NCI-H748 (cell line): ENCODE measurements around the gene MORC2.

Source experiments
- DNase-seq: peaks from one replicate; lab custom pipeline; 2025; ENCODE audit not compliant: unreplicated experiment; lab: John Stamatoyannopoulos, UW

The MORC2 gene

DNA sequence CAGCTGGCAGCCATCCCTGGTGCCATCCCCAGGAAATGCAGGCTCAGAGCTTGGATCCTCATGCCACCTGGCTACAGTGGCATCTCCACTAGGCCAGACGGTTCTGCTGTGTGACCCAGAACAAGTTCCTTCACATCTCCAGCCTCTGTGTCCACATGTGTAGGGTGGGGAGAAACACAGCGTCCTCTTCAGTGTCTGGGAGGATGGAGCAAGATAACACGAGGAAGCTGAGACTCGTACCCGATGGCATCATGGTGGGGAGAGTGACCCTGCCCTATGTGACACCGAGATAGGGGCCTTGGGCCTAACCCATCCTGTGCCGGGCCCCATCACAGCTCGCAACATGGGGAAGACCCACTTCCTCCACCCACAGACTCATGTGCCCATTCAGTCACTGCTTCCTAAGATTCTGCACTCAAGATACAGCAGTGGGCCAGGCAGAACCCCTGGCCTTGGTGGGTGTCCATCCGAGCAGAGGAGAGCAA is 78.5 kb downstream of the MORC2 start:
- no peak for DNase-seq

DNA sequence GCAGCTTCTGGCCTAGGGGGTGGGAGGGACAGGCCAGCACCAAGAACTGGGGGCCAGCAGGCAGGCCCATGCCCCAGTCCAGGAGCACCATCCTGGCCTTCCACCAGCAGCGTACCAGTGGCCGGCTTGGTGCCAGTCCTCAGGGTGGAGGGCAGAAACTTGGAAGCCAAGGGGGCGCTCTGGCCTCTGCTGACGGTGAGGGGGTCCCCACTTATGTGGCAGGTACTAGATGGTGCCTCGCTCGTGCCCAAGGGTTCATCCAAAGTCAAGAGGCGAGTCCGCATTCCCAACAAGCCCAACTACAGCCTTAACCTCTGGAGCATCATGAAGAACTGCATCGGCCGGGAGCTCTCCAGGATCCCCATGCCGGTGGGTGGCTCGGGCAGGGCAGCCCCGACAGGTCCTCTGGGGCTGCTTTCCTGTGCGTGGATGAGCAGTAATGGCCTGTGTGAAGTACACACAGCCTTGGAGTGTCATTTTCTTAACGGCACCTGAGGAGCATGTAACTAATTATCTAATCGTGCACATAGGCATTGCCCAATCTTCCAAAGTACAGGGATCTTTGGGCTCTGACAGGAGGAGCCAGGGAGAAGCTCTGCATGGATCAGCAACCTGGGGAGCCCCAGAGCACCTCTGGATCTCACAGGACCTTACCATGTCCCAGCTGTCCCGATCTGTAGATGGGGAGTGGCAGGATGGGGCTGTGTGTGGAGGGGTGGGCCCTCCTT is 79.1 kb downstream of the MORC2 start:
- DNase-seq: no peak

DNA sequence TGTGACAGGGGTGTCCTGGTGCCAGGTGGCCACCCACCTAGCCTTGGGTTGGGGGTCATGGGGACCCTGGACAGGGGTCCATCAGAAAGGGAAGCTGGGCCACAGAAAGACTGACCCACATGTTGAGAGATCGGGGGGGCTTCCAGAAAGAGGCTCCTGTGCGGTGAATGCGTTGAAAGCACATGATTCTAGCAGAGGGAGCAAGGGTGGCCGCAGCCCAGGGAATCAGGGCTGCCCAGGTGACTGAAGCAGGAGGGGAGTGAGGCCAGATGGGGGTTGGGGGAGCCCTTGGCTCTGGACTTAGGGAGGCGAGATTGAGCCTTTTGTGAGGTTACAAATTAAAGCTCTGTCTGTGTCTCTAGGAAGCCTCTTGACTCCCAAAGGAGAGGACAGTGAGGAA is 80.7 kb downstream of the MORC2 start:
- DNase-seq: no peak

DNA sequence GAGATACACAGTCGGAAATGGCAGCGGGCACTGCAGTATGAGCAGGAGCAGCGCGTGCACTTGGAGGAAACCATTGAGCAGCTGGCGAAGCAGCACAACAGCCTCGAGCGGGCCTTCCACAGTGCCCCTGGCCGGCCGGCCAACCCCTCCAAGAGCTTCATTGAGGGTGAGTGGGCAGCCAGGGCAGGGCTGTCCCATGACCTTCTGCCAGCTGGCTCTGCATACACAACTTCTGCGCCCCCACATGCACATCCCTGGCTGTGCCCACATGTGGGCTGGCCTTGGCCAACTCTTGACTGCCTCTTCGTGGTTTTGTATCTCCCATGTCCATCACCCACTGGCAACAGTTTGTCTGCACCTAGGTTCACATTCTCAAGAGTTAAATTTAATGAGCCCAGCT is 81.1 kb downstream of the MORC2 start:
- DNase-seq: no peak

DNA sequence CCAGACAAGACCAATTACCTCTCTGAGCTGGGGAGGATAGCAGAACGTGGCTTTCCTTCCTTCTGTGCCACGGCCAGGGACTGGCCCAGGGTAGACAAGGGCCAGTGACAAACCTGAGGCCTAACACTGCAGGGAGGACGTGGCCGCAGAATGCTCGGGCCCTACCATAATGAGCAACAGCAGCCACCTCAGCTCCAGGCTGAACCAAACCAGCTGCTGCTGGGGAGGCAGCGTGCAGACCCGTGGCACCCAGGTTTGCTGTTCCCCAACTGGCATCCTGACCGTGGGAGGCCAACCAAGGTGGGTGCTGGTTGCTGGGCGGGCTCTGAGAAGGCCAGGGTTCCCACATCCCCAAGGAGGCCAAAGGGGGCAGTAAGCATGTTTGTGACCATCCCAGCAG is 83.0 kb downstream of the MORC2 start:
- DNase-seq: no peak

- DNase-seq: no peak
Observed at GRCh38 chr22:30885001-30885366, 83.6 kb downstream of the MORC2 start.

DNA sequence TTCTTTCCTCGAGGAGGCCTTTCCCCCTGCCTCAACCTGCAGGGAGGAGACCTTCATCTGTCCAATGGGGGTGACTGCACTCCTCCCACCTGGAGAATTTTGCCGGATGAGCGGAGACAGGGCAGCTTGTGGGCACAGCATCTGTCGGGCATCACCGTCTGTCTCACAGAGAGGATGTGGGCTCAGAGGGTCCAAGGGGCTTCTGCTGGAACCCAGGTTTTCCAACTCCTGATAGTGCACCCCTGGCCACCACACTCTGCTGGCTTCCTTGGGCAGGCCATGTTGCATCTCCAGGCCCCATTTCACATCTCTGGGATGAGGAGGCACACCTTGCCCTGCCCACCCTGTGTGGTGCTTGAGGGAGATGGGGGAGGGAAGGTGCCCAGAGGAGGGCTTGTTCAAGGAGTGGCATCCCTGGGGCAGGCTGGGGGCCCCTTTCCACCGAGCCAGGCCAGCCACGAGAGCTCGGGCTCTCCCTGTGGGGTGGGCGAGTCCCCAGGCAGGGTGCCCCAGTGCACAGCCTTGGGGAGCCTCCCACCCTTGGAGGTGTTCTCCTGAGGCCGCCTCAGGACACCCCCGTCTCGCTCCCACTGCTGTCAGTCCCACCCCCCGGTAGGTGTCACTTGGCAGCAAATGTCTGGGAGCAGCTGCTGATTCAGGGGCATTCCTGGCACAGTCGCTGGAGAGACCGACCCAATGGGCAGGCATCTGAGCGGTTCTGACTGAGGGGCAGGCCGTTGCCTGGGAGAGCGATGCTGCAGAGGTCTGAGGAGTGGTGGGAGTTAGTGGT is 84.2 kb downstream of the MORC2 start:
- DNase-seq: no peak

- DNase-seq: no peak
Observed at GRCh38 chr22:30883586-30884145, 84.9 kb downstream of the MORC2 start.

DNA sequence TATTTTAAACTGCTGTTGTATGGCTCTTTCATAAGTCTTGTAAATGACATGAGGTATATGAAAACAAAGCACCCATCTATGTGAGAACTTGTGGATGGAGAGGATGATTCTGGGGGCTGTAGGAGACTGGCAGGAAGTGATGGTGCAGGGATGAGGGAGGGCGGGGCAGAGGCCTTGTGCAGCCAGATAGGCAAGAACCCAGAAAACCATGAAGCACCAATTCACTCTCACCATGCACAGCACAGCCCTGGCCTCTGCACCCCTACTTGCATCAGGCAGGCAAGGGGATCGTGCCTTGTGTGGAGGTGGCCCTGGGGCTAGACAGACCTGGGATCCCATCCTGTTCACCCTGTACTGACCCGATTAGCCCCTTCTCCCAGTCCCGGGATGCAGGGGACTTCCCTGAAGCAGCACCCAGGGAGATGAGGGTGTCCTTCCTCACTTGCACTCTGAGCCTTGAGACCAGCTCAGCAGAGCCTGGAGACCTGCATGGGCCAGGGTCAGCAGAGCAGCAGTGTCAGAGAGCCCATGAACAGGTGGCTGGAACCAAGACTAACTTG is 85.5 kb downstream of the MORC2 start:
- no peak for DNase-seq

- no peak for DNase-seq
Observed at GRCh38 chr22:30882184-30882717, 86.3 kb downstream of the MORC2 start.

DNA sequence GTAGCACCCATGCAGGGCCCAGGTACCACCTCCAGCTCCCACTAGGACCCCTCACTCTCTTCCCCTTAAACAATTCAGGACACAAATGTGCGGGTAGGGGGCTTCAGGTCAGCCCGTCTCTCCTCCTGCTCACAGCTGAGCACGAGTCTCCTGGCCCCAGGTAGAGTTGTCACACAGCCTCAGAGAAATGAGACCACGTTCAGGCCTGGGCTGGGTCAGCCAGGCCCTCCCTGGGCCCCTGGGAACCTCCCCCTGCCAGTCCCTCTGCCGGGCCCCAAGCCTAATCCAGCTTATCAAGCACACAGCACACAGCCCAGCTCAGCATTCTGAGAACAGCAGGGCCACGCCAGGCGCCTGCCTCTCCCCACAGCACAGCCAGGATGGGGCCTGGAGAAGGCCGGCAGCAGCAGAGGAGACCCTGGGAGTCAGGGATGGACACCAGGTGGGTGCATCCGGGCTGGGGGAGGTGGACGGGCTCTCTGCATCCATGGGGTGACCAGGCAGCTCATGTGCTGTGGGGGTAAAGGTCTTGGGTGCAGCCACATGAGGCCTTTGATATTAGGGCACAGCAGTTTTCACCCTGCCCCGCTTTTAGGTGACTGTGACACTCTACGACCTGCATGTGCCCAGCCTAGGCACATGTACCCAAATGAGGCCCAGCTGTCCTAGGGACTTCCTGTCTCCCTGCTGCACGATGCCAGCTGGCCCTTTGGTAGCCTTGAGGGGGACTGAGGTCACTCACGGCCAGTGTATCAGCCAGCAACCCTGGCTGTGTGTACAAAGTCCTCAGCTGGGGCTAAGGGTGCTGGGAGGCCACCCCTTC is 87.0 kb downstream of the MORC2 start:
- DNase-seq: no peak

- DNase-seq: no peak
Observed at GRCh38 chr22:30880847-30881246, 87.7 kb downstream of the MORC2 start.

DNA sequence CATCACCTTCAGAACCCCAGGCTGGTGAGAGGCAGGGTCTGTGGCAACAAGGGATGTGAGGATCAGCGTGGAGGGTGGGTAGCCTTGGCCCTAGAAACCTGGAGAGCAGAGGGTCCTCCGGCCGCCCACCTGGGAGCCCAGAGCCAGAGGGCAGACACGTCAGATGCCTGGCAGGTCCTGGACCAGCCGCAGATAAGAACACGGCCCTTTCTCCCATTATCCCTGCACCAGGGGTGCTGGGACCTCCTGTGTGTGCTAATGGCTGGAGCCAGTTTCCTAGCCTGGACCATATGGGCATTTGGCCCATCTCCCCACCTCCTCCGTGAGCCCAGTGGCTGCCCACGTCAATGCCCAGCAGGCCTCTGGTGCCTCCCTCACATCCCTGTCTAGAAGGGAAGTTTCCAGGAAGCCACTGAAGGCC is 88.4 kb downstream of the MORC2 start:
- no peak for DNase-seq

DNA sequence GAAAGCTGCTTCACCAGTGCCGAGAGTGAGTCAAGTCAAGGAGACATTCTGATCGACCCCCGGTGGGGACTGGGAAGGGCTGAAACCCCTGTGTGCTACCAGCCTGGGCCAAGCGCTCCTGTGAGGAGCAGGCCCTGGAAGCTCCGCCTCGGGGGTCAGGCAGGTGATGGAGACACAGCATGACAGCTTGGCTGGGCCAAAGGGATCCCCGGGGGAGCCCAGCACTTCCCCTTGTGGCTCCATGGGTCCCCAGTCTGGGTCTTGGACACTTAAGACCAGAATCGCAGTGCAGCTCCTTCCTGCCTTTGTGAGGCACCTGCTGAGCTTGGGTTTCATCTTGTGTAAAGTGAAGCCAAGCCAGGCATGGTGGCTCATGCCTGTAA is 89.2 kb downstream of the MORC2 start:
- DNase-seq: no peak

DNA sequence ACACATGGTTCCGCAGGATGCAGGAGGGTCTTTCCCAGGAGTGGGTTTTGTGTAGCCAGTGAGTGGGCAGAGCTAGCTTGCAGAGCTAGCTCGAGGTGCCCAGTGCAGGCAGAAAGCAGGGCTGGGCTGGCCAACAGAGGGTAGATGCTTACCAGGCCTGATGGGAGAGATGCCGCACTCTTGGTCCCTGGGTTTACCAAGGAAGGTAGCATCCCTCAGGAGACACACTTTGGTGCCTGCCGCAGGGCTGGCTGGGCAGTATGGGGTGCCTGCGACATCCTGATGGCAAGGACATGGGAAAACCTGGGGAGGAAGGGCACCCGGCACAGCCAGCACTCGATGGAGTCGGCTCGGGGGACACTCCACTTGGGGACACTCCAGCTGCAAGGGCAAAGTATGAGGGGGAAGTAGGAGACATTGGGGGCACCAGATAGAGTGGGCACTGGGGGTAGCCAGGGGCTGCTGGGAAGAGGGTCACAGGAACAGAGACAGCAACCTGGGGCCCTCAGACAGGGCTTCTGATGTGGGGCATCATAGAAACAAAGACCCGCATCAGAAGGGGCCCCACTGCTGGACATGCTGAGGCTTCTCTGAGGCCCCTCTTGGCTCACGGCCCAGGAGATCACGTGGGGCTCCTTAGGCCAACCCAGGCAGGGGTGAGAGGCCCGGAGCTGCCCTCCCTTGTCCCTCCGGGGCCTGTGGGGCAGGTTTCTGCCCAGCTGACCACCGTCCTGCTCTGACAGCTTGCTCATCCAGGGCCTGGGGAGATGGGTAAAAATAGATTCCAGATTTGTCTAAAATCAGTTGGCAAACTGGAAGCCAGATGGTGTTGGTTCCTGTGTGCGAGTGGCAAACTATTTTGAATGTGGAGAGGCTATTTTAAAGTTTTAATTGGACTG is 89.8 kb downstream of the MORC2 start:
- DNase-seq: no peak

DNA sequence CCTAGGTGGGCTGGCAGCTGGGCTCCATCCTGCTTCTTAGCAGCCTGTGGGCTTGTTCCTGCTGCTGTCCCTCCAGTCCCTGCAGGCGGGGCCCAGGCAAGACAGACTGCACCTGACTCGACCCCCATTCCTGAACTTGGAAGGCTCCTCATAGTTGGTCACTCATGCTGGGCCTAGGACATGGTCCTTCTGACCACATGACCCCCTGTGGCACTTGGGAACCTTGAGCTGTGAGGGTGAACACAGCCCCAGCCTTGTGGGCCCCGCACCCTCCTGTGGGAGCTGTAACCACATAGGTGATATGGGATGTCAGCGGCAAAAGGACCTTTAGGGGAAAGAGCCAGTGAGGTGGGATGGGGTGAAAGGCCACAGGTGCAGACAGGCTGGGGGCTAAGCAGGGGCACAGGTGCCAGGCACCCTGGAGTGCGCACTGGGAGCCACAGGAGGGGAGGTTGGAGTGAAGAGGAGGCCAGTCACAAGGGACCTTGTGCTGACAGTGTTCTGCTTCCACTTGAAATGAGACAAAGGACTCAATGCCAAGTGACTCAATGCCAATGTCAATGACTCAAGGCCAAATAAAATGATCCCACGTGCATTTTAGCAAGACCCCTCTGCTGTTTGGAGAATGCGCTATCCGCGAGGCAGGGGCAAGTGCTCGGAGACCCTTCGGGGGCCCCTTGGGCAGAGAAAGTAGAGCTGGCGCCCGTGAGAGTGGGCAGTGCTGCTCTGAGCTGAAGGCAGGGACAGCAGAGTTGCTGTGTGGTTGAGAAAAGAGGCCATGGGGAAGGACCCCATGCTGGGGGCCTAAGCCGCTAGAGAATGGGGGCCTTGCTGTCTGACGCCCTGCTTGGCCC is 90.7 kb downstream of the MORC2 start:
- DNase-seq: no peak

DNA sequence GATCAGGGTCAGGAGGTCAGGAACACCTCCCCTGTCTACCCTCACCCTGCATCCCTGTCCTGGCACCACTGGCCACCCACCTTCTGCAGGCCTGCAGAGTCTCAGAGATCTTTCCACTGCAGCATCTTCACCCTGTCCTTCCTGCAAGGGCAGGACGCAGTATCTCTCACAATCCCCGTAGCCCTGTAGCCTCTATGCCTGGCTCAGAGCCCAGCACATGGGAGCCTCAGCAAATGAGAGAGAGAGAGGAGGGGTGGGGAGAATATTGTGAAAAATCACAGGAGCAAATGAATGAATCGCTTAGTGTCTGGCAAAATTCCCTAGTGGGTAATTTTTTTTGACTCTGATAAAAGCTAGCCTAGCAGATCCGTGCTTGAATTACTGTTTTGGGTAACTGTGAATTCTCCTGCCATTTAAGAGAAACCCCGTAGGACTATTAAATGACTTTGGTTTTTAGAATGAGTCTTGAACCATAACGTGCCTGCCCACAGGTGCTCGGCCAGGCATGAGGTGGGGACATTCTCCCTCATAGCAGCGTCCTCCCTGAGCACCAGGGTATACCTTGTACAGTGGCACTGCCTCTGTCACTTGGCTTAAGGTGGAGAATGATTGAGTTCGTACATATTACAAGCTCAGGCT is 91.5 kb downstream of the MORC2 start:
- DNase-seq: no peak

- DNase-seq: no peak
Observed at GRCh38 chr22:30876221-30876751, 92.3 kb downstream of the MORC2 start.
